ENCODE data around the gene U2AF1L4.
"Not testable (repeated sequence)": the region's sequence is repeated elsewhere in the genome, so short reads cannot be mapped to it uniquely, and the experiment has no call there.

Gene U2AF1L4

GRCh38 chr19:35739275-35740107 is 5.7 kb downstream of the U2AF1L4 start:
- DNase-seq: no peak

DNA sequence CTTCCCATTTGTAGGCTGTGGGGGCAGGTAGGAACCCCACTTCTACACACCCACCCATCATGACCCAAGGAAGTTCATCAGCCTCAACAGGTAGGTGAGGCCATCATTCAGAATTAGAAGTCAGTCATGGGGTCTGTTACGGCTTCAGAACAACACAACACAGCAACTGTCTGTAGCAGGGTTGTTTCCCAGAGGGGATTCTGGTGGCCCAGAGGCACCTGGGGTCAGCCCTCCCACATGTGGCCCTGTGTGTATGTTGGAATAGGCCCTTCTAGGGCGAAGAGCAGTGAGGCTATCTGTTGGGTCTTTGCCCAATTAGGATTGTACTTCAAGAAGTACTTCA is 6.4 kb downstream of the U2AF1L4 start:
- no peak for DNase-seq

GRCh38 chr19:35738021-35738886 is 7.0 kb downstream of the U2AF1L4 start:
- no peak for DNase-seq

- DNase-seq: no peak
Measured at GRCh38 chr19:35736913-35737886, 8.0 kb downstream of the U2AF1L4 start.

- DNase-seq: no peak
Measured at GRCh38 chr19:35734889-35735288, 10.3 kb downstream of the U2AF1L4 start.

- DNase-seq: no peak
Measured at GRCh38 chr19:35734273-35734672, 10.9 kb downstream of the U2AF1L4 start.

GRCh38 chr19:35733180-35734125 is 11.8 kb downstream of the U2AF1L4 start:
- DNase-seq: no peak

DNA sequence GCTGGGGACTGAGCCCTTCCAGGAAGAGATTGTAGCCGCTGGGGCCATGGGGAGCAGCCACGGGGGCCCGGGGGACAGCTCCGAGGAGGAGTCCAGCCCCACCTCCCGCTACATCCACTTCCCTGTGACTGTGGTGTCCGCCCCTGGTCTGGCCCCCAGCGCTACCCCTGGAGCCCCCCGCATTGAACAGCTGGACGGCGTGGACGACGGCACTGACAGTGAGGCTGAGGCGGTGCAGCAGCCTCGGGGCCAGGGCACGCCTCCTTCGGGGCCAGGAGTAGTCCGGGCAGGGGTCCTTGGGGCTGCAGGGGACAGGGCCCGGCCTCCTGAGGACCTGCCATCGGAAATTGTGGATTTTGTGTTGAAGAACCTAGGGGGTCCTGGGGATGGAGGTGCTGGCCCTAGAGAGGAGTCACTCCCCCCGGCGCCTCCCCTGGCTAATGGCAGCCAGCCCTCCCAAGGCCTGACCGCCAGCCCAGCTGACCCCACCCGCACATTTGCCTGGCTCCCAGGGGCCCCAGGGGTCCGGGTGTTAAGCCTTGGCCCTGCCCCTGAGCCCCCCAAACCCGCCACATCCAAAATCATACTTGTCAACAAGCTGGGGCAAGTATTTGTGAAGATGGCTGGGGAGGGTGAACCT is 12.6 kb downstream of the U2AF1L4 start:
- DNase-seq: no peak

GRCh38 chr19:35731779-35732405 is 13.3 kb downstream of the U2AF1L4 start:
- no peak for DNase-seq

GRCh38 chr19:35731353-35731752 is 13.9 kb downstream of the U2AF1L4 start:
- DNase-seq: no peak

GRCh38 chr19:35730326-35730725 is 14.9 kb downstream of the U2AF1L4 start:
- DNase-seq: no peak

- no peak for DNase-seq
Measured at GRCh38 chr19:35729763-35730162, 15.5 kb downstream of the U2AF1L4 start.

- no peak for DNase-seq
Measured at GRCh38 chr19:35729021-35729420, 16.2 kb downstream of the U2AF1L4 start.

DNA sequence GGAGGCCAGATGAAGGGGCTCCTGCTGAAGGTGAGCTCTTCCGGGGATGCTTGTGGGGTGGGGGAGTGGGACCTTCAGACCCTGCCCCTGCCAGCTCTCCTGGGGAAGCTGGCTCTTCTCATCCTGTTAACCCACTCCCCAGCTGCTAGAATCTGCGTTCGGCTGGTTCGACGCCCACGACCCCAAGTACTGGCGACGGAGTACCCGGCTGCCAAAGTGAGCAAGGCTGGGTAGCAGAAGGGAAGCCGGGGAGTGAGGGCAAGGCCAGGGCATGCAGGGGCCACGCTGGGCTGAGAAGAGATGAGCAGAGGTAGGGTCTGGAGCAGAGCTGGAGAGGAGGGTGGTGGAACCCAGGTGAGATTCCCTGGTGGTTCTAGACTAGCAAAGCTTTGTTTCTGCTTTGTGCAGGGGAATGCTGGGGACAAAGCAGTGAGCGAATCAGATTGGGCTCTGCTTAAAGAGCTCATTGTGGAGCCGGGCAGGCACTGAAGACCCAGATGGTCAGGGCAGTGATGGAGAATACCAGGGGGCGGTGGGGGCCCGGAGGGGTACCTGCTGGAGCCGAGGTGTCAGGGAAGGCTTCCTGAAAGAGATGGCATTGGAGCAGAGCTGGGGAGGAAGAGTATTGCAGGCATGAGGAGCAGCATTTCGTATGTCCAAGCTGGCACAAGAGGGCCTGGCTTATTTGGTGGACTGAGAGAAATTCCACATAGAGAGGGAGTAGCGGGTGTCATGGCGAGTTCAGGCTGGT is 17.1 kb downstream of the U2AF1L4 start:
- DNase-seq: no peak

- no peak for DNase-seq
Measured at GRCh38 chr19:35727053-35727955, 17.9 kb downstream of the U2AF1L4 start.

DNA sequence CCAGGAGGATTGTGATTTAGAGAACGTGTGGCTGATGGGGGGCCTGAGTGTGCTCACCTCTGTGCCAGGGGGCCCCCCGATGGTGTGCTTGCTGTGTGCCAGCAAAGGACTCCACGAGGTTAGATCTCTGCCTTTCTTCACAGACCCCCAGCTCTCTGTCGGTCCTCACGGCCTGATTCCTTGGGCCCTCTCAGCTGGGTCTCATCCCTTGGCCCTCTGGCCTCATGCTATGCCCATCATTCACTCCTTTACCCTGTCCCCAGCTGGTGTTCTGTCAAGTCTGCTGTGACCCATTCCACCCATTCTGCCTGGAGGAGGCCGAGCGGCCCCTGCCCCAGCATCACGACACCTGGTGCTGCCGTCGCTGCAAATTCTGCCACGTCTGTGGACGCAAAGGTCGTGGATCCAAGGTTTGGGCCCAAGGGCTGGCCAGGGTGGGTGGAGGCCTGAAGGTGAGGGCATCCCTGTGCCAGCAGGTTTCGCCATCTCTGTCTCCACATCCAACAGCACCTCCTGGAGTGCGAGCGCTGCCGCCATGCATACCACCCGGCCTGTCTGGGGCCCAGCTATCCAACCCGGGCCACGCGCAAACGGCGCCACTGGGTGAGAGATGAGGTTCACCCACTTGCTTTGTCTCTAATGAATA is 19.9 kb downstream of the U2AF1L4 start:
- DNase-seq: no peak

DNA sequence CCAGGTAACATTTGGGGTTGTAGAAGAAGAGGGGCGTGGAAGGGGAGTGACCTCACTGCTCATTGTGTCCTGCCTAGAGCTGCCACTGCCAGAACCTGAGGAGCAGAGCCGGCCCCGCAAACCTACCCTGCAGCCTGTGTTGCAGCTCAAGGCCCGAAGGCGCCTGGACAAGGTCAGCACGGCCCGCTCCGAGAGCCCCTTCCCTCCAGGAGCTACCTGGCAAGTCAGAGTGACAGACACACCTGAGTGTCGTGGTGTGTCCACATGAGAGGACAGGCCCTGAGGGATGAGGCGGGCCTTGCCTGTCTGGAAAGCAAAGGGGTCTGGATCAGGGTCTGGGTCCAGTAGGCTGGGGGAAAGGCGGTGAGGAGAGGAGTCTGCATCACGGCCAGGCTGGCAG is 20.7 kb downstream of the U2AF1L4 start:
- no peak for DNase-seq

- not testable (repeated sequence) for DNase-seq
Measured at GRCh38 chr19:35724132-35724531, 21.1 kb downstream of the U2AF1L4 start.

All from retina (tissue), 1 donor.